Measurements from ENCODE around the gene EEFSEC.
A peak's percentile ranks its signal among the peaks of the same experiment; 100 is the strongest.

The EEFSEC gene

DNA sequence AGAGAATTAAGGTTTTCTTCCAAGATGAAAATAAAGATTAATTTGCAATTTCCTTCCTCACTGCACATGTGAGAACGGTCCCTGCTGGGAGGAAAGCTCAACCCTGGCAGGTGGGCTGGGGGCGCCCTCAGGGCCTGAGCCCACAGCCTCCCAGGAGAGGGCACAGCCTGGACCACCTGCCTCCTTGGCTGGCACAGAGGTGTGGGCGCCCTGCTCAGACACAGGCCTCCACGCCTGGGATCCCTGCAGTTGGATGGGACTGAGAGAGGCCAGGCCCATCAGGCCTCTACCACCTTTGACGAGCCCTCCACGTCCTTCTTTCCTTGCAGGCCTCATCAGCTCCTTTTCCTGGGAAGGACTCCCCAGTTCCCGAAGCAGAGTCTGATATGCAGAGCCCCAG, 267.0 kb downstream of the EEFSEC start:
- no peak for DNase-seq

DNA sequence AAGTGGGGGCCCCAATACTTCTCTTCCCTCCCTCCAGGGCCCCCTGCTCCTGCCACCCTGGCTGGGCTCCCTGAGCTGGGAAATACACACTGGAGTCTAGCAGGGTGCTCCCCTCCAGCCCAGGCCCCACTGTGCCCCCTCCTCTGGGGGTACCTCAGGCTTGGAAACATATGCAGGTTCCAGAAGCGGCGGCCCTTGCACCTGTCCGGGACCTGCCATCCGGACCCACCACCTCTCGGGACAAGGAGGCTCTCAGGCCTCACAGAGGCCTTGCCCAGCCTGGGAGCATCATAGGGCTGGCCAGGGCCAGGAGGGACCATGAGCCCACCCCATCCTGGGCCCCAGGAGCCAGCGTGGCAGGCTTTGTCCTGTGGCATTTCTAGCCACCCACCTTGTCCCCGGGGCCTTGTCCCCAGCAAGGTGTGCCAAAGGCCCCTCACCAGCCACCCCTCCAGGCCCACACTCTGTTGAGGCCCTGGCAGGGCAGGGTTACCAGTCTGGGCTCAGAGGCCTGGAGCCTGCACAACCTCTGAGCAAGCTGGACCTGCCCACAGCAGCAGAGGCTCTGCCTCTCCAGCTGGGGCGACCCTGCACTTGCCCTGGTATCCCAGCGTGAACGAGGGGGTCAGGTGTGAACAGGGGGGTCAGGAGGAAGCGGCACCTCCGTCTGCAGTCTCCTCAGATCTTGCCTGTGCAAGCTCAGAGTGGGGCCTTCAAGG, 267.6 kb downstream of the EEFSEC start:
- no peak for DNase-seq

DNA sequence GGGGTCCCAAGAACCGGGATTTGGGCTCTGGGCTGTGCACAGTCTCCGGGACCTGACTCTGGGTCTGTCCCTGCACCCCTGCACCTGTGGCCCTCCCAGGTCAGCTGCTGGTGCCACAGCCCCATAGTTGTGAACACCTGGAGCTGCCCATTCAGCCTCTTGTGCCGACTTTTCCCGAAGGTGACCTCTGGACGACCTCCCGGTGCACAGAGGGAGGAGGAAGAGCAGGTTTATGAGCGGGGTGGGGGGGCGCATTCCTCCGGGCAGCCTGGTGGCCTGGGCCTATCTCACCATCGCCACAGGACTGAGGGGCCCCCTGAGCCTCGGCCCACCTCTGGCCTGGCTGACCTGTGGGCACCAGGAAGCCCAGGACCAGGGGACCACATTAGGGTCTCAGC, 268.2 kb downstream of the EEFSEC start:
- DNase-seq, result no peak

DNA sequence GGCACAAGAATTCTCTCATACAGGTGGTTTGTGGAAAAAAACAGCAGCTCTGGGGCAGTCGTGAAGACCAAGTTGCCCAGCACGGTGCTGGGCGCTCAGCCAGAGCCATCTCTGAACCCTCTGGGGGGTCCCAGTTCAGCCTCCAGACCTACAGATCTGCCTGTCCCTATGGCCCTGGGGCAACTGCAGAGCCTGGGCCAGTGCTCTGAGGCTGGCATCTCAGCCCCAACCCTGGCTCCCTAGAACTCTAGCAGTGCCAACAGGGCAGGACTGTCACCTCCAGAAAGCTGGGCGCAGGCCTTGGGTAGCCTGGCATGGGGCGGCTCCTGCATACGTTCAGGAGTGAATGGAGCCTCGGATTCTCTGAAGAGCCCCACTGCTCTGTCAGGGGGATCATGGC, 268.7 kb downstream of the EEFSEC start:
- DNase-seq, result no peak

DNA sequence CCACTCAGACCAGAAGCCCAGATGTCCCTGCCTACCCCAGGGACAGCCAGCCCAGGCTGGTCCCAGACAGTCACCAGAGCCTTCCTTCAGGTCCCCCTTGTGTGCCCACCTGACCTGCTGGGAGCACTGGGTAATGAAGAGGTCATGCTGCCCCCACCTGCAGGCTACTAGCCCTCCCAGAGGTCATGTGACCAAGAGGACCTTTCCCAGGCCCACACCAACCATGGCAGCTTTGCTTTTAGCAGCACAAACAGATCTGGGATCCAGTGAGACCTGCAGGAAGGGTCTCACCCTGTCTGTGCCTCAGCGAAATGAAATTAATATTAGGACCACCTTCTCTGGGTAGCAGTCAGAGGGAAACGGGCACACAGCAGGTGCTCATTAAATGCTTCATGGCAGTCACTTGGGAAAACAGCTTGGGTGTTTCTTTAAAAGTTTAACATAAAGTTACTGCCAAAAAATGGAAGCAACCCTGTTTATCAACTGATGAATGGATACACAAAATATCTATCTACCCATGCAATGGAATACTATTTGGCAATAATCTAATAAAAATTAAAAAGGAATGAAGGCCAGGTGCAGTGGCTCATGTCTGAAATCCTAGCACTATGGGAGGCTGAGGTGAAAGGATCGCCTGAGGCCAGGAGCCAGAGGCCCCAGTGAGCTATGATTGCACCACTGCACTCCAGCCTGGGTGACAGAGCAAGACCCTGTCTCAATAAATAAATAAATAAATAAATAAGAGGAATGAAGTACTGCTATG, 269.7 kb downstream of the EEFSEC start:
- DNase-seq, result no peak

DNA sequence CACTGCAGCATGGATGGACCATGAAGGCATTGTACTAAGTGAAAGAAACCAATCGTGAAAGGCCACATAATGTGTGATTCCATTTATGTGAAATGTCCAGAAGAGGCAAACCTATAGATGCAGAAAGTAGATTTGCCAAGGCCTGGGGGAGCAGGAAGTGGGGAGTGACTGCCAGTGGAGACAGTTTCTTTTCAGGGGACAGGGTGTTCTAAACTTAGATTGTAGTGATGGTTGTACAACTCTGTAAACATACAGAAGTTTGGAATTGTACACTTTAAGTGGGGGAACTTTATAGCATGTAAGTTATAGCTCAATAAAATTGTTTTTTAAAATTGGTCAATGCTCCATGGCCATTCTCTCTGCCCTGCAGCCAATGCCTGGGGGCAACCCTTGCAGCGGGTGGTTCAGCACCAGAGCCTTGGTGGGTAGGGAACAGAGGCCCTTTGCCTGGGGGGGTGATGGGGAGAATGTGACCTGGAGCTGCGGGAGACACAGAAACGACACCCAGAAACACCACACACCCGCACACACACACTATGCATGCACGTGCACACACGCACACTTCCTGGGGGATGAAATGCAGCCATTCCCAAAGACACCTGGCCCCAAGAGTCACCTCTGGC, 270.4 kb downstream of the EEFSEC start:
- no peak for DNase-seq

DNA sequence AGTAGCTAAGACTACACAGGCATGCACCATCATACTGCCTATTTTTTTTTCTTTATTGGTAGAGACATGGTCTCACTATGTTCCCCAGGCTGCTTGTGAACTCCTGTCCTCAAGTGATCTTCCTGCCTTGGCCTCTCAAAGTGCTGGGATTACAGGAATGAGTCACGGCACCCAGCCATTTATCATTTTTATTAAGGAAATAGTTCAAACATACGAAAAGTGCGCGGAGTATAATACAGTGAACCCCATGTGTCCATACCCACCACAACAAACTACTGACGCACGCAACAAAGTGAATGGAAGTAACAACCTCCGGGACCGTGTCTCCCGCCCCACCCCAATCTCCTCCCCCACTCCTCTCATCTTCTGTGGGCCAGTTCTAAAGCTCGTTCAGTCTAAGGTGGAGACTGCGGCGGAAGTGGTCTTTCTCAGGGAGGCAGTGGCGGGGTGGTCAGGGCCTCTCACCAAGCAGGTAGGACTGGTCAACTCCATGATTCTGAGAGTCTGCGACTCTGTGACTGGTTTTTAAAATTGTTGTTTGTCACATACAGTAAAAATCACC, 271.3 kb downstream of the EEFSEC start:
- no peak for DNase-seq

DNA sequence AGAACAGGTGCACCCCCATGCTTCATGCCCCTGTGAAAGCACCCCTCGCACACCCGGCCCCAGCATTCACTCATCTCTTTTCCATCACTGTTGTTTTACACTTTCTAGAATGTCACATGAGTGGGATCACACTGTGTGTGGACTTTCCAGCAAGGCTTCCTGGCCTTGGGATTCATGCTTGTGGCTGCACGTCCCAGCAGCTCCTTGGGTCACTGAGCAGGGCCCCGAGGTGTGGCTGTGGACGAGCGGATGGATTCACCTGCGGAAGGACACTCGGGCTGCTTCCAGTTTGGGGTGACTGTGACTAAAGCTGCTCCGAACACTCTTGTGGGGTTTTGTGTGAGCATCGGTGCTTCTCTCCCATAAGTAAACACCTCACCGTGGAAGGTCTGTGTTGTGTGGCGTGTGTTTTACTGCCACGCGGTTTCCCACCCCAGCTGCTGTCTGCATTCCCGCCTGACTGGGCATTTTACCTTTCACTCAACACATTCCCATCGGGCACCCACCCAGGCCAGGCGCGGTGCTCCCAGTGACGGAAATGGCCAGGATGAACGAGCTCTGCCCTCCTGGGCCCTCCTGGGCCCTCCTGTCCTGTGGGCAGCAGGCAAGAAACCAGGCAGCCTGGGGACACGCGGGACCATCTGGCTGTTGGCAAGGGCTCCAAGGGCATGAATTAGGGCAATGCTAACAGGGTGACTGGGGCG, 272.0 kb downstream of the EEFSEC start:
- DNase-seq, result no peak

DNA sequence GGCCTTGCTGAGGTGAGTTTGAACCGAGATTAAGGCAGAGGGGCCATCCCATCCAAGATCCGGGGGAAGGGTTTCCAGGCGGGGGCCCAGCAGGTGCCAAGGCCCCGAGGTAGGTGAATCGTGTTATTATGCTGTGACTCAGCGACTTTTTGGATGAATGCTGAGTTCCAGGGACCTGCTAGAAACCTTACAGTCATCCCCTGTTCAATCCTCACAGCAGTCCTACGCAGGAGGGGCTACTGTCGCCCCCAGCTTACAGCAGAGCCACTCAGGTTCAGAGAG, 272.5 kb downstream of the EEFSEC start:
- DNase-seq, result no peak

DNA sequence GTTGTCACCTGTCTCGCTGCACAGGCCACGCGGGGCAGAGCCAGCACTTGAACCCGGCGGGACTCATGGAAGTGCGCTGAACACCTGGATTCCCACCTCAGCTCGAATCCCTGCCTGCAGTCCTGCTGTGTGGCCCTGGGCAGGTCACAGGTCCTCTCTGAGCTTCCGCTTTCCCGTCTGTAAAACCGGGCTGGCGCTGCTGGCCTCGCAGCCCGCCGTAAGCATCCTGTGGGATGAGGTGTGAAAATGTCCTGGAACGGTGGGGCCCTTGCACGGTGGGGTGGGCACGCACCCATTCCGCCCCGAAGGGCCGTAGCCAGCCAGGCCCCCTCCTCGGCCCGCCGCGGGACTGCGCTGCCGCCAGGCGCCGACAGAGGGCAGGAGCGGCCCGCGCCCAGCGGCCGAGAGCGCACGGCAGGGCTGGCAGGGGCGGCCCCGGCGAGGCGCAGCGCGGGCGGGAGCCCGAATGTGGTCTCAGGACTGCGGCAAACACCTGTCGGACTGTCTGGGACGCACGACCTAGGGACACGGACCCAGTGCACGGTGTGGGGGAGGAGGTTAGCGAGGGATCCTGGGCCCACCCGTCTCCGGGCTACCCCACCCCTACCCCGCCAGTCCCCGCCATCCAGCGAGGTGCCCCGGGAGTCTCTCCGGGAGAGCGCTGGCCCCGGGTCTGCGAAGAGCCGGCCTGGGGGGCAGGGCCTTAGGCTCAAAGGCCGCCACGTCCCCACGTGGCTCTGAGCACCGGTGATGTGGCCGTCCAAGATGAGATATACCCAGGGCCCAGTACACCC, 273.0 kb downstream of the EEFSEC start:
- DNase-seq, result peak; percentile 55

DNA sequence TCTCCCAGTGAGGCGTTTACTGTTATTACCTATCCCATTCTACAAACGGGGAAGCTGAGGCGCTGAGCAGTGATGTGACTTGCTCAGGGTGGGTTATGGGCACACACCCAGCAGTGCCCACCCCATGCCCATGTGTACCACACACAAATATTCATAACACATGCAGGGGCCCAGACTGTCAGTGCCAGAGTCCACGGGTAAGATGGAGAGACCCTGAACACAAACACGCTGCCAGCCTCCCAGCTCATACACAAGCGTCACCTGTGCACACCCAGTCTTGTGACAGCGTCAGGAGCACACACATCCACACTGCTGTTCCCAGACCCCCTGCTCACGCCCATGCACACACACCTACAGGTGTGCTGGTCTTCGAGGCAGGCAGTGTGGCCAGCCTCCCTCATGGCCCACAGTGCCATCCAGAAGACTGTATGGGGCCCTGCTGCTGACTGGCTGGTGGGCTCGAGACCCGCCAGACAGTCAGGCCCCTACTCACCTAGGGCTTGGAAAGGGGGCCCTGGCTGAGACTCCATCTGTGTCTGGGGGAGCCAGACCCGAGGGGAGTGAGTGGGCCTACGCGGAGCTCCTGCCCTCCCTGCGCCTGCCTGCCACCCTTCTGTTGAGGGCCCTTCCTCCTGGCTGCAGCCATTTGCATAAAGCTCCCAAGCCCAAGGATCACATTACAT, 274.0 kb downstream of the EEFSEC start:
- no peak for DNase-seq

DNA sequence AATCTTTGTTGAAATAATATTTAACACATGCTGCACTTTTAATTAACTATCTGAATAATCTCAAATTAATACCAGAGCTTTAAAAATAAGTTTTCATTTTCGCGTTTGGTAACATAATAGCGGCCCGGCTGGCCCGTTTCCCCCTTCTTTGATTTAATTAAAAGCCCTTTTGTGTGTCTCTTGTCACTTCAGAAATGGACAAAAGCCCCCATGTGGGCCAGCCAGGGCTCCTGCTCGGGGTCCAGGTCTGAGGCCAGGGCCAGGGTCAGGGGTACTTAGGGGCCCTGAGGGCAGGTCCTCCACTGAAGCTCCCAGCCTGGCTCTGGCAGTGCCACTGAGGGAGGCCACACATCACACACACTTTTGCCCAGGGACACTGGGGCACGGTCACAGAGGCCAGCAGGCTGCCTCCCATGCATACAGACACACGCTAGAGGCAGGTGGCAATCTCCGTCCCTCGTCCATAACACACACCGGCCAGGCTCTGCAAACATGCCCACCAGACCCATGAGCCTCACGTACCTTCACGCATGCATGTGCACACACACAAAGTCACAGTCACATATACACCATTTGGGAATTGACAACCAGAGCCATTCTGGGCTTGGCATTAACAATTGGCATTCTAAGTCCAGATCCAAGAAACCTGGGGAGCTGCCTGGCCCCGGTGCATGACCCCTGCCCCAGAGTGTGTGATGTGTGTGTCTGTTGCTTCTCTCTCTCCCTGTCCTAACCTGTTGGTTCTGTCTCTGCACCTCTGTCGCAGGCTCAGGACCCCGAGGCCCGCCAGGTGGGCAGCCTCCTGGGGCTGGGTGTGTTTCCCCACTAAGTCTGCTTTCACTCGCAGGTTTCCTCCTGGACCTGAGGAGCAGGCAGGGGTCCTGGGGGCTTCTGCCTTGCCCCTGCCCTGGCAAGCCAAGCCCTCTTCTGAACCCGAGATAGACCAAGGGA, 274.9 kb downstream of the EEFSEC start:
- no peak for DNase-seq

DNA sequence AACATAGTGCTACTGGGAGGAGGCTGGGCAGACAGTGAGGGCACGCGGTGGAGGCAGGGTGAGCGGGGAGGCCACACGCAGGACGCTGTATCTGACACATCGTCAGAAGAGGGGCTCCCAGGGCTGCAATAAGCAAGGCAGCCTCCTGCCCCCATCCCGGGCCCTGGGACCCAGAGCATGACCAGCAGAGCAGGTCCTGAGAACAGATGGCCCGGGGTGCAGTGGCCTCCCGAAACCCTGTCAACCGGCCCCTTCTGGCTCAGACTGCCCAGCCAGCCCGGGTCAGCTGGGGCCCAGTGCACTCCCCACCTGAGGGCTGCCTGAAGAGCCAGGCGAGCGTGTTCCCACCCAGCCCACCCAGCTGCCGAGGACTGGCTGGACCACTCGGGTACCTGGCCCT, 276.0 kb downstream of the EEFSEC start:
- no peak for DNase-seq

DNA sequence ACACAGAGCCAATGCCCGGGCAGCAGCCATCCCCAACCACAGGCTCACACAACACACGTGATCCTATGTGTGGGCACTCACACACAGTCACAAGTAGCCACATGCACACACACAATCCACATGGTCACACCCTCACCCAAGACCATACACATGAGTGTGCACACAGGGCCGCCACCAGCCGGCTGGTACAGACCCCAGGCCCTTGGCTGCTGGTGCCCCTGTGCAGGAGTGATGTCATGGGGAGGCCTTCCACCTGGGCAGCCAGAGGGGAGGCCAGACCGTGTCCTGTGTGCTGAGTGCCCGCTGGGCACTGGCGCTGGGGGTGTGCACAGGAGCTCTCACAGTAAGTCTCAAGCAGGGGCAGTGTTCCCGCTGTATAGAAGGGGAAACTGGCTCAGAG, 276.5 kb downstream of the EEFSEC start:
- no peak for DNase-seq

DNA sequence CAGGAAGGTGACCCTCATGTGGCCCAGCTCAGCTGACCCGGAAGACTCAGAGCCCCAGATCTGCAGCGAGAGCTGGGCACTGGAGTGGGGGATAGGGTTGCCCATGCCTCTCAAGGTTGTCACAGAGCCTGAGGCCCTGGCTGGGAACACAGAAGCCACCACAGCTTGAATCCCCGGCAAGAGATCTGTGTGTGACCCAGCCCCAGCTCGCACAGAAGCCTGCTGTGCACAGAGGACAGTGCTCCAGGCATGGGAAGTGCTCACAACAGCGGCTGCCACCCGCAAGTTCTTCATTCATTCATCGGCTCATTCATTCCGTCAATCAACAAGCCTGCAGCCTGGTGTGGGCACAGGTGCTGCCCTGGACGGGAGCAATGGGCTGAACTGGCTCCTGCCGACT, 277.0 kb downstream of the EEFSEC start:
- no peak for DNase-seq

DNA sequence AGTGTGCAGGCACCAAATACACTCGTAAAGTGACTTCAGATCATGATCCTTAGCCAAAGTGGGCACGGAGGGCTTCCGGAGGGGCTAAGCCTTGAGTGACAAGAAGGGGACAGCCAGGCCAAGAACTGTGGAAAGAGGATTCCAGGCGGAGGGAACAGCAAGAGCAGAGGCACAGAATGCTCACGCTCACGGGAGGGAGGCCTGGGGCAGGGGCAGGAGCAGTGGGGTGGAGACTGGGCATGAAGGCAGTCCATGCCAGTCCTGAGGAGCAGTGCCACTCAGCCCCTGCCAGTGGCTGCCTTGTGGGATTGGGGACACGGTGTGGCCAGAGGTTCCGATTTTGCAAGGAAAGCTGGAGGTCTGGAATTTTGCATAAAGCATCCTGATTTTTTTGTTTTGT, 277.4 kb downstream of the EEFSEC start:
- DNase-seq, result no peak

DNA sequence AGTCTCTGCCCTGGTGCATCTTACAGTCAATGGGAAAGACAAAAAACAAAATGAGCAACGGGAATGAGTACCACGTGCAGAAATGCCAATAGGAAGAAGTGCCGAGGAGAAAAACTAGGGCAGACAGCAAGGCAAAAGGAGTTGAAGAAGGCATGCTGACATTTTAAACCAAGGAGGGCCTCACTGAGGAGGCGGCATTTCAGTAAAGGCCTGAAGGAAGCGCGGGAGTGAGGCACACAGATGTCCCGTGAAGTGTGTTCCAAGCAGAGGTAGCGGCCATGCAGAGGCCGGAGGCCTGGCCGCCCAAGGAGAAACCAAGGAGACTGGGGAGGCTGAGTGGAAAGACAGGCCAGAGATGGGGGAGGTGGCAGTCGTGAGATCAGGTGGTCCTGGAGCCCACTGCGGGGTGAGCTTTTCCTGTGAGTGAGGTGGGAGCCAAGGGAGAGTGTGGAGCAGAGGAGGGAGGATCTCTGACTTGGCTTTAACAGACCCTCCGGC, 278.6 kb downstream of the EEFSEC start:
- DNase-seq, result no peak

DNA sequence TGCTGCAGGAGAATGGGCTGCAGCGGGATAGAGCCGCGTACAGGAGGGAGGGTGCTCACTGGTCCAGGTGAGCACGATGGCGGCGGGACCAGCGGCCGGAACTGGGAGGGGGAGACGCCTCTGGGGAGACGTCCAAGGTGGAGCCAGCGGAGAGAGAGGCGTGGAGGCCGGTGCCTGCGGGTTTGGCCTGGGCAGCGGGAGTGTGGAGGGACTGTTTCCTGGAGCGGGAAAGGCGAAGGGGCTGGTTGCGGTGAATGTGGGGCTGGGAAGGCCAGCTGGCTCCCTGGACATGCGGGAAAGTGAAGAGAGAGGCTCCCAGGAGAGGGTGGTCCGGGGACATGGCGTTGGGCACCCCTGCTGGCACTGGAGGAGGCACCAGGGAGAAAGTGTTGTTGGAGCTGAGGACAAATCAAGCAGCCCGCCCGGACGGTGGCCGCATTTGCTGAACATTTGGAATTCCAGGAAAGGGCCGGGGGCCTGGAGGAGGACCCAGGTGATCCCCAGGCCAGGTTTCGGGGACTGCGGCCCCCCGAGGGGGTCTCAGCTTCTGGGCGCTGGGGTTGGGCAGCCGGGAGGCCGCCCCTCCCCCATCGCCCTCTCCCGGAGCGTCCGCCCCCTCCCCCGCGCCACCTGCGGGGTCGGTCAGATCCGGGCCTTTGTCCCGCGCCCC, 279.2 kb downstream of the EEFSEC start:
- DNase-seq, result no peak

DNA sequence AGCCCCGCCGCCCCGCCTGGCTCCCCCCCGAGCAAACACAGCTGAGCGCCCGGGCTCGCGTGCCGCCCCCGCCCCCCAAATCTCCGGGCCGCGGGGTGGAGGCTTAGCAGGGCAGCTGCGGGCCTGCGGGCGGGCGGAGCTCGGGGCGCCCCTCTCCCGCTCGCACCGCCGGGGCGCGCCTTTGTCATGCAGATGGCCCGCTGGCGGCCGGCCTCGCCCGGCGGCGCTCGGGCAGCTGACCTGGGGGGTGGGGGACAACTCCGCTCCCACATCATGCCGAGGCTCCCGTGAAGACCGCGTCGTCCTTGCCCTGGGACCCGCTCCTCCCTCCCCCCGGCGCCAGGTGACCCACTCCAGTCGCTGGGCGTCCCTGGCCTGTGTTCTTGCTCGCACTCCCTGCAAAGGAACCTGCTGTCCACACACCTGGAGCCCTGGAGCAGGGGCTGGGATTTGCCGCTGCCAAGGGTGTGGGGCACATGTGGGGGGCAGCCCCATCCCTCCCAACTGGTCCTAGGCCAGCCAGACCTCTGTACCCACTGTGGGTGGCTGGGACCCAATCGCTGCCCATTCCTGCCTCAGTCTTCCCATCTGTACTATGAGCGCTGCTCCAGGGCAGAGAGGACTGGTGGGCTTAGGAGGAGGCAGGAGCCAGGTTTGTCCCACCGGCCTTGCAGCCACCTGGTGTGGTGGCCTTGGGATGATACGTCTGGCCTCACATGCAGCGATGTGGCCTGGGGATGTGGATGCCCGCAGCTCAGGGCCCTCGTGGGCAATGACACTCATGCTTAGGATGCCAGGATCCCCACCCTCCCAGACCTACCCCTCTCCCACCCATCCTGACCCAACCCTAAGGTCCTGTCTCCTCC, 279.9 kb downstream of the EEFSEC start:
- no peak for DNase-seq

All from RPMI8226 (cell line).